BE2C (cell line): ENCODE measurements around the gene CTAGE9. TPM values are rescaled to one million over a fixed set of nuclear protein-coding genes. Genes with fewer than 3 reads are reported as not detected.
"Not testable (repeated sequence)": the region's sequence is repeated elsewhere in the genome, so short reads cannot be mapped to it uniquely, and the experiment has no call there.

ENCODE experiments used
- DNase-seq: peaks from one replicate; pipeline ENCODE4 v3.0.0-alpha.2; 2020
- H3K27me3 ChIP-seq: fragments of 250-450 bp; sonication (Bioruptor Pico); 2 replicates; pipeline ENCODE4 v1.5.1; 2020; ENCODE audit warnings: mild to moderate bottlenecking
- H3K36me3 ChIP-seq: fragments of 250-450 bp; sonication (Bioruptor Pico); 2 replicates; pipeline ENCODE4 v1.5.1; 2020; ENCODE audit warnings: mild to moderate bottlenecking
- H3K4me1 ChIP-seq: fragments of 250-450 bp; sonication (Bioruptor Pico); 2 replicates; pipeline ENCODE4 v1.5.1; 2020
- H3K4me3 ChIP-seq: 2 replicates; pipeline ENCODE4 v1.5.1; 2011; ENCODE audit warnings: low read depth, low read length
- H3K9me3 ChIP-seq: fragments of 250-450 bp; sonication (Bioruptor Pico); 2 replicates; pipeline ENCODE4 v1.5.1; 2020
- polyA plus RNA-seq: library from polyadenylated mRNA; unstranded; fragments of >200 nt; gene quantifications from one replicate; pipeline ENCODE4 v1.2.1, GENCODE V29; 2012; ENCODE audit warnings: low read depth, missing spikeins; ENCODE audit not compliant: insufficient read length, insufficient read depth
- TF ChIP-seq, protein P1 (sequence below): IDR thresholded peaks from 2 replicates; pipeline ENCODE4 v1.5.1; 2012; ENCODE audit warnings: mild to moderate bottlenecking, low read depth, low read length

CTAGE9 gene
- polyA plus RNA-seq: not detected

DNA sequence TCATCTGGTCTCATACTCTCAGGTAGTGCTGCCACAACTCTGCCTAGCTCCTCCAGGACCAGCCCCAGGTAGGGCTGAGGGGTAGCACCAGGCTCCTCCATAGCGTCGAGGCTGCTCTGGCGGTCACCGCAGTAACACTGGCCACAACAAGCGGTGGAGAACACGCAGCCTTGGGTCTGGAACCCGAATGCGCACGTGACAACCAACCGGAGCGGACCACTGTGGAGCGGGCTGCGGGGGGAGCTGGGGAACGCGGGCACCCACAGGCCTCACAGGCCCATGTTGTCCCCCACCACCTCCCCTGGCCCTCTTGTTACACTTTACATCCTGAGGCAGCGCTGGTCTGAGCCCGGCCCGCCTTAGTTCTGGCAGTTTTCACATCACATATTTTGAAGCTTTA, at the start of gene CTAGE9:
CTAGE9 (minus strand) TSS at position 101 of the 400 bp plus-strand sequence; CDS start at position 101, 0 bp downstream.
- H3K27me3 ChIP-seq, H3K36me3 ChIP-seq, H3K4me3 ChIP-seq, H3K9me3 ChIP-seq, DNase-seq, H3K4me1 ChIP-seq: not testable (repeated sequence)

- TF ChIP-seq, protein P1, sequence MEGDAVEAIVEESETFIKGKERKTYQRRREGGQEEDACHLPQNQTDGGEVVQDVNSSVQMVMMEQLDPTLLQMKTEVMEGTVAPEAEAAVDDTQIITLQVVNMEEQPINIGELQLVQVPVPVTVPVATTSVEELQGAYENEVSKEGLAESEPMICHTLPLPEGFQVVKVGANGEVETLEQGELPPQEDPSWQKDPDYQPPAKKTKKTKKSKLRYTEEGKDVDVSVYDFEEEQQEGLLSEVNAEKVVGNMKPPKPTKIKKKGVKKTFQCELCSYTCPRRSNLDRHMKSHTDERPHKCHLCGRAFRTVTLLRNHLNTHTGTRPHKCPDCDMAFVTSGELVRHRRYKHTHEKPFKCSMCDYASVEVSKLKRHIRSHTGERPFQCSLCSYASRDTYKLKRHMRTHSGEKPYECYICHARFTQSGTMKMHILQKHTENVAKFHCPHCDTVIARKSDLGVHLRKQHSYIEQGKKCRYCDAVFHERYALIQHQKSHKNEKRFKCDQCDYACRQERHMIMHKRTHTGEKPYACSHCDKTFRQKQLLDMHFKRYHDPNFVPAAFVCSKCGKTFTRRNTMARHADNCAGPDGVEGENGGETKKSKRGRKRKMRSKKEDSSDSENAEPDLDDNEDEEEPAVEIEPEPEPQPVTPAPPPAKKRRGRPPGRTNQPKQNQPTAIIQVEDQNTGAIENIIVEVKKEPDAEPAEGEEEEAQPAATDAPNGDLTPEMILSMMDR: no peak
These were observed 48.1 kb upstream of the CTAGE9 start for GRCh38 chr6:131758920-131759319.

GRCh38 chr6:131756039-131756438, 45.2 kb upstream of the CTAGE9 start:
- no peak overlapping the region for H3K4me3 ChIP-seq
- no peaks in the 10 kb centered on the region for H3K4me1 ChIP-seq
- no peaks in the 10 kb centered on the region for H3K9me3 ChIP-seq
- DNase-seq: no peak
- H3K27me3 ChIP-seq: no peaks in the 10 kb centered on the region
- TF ChIP-seq, protein P1: no peak
- H3K36me3 ChIP-seq: no peaks in the 10 kb centered on the region

More at GRCh38 chr6:131758920-131759319, 48.1 kb upstream of the CTAGE9 start:
- no peaks in the 10 kb centered on the region for H3K36me3 ChIP-seq
- DNase-seq: no peak
- H3K4me3 ChIP-seq: no peak overlapping the region
- H3K9me3 ChIP-seq: no peaks in the 10 kb centered on the region
- no peaks in the 10 kb centered on the region for H3K27me3 ChIP-seq
- no peaks in the 10 kb centered on the region for H3K4me1 ChIP-seq

DNA sequence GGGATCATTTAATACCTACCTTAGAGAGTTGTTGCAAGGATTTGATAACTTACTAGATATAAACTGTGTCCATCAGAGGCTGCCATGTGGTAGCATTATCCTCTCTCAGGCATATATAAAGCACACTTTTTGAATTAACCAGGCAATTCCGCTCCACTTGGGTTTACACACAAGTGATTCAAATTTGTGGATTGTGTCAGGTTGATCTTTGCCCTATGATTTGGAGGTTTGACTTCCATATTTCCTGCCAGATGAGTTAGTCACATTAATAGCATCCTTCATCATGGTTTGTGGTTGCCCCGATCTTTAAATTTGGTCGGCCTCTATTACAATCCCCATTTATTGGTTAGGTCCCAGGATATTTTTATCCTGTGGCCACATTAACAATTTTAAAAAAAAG, 44.8 kb upstream of the CTAGE9 start:
- Histone ChIP-seq H3K27me3 (no peaks in the 10 kb centered on the region), H3K4me3 (no peak overlapping the region), H3K9me3 (no peaks in the 10 kb centered on the region), H3K4me1 (no peaks in the 10 kb centered on the region), H3K36me3 (no peaks in the 10 kb centered on the region)
- TF ChIP-seq, protein P1: no peak
- DNase-seq: no peak

DNA sequence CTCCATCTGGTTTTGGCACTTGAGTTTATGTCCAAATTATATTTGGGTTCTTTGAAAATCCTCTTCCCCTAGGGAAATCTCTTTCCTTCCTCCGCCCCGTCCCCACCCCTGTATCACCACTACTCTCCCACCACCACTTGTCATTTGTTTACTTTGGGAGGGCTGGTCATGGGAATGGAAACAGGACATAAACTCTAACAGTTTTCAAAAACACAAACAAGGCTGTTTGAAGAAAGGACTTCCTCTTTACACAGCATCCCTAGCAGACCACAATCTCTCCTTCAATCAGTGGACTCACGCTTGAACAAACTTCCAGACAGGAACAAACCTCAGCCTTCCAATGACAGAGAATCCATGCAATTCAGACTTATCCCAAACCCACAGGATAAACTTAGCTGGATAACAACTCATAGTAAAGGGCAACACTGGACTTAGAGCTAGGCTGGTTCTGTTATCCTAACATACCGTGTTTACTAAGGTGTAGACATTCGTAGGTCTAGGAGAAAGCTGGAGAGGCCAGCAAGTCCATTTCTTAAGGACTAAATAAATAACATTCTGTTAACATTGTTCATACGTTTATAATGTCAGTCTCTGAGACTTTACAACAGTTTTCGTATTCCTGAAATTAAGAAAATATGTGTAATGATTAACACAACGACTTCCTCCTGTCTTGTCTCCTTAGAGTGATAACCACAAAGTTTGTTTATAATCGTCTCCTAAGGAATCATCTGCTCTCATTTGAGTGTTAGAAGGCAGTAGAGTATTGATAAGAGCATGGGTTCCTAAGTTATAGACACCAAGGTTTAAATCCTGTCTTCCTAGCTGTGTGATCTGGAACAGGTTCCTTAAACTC, 44.1 kb upstream of the CTAGE9 start:
- Histone ChIP-seq H3K9me3 (no peaks in the 10 kb centered on the region), H3K4me3 (no peak overlapping the region), H3K4me1 (no peaks in the 10 kb centered on the region), H3K36me3 (no peaks in the 10 kb centered on the region), H3K27me3 (no peaks in the 10 kb centered on the region)
- DNase-seq: no peak
- TF ChIP-seq, protein P1: no peak

- Histone ChIP-seq H3K9me3 (no peaks in the 10 kb centered on the region), H3K4me1 (no peaks in the 10 kb centered on the region), H3K27me3 (no peaks in the 10 kb centered on the region), H3K36me3 (no peaks in the 10 kb centered on the region), H3K4me3 (no peak overlapping the region)
- TF ChIP-seq, protein P1: no peak
- DNase-seq: no peak
These were observed 43.3 kb upstream of the CTAGE9 start for GRCh38 chr6:131754088-131754487.

GRCh38 chr6:131751012-131751715, 40.3 kb upstream of the CTAGE9 start:
- H3K9me3 ChIP-seq, H3K4me3 ChIP-seq, H3K4me1 ChIP-seq, H3K27me3 ChIP-seq, DNase-seq, H3K36me3 ChIP-seq: not testable (repeated sequence)
